GM12865 (cell line): Measurements from ENCODE around the gene WDR35.

Experiments used
- DNase-seq: peaks from one replicate; pipeline ENCODE4 v3.0.0; 2010; ENCODE audit warnings: low read depth
- H3K4me3 ChIP-seq: 2 replicates; pipeline ENCODE4 v1.5.1; 2011; ENCODE audit warnings: mild to moderate bottlenecking, low read depth, low read length, control low read depth
- CTCF ChIP-seq: IDR thresholded peaks from 2 replicates; pipeline ENCODE4 v1.5.1; 2011; ENCODE audit warnings: low read length, control low read depth, low read depth, inconsistent platforms; ENCODE audit not compliant: insufficient read depth; ENCODE audit errors: missing control alignments

The WDR35 gene

GRCh38 chr2:19944205-19944845 is 45.6 kb downstream of the WDR35 start:
- no peak for TF ChIP-seq CTCF
- no peak overlapping the region for H3K4me3 ChIP-seq
- no peak for DNase-seq

GRCh38 chr2:19943189-19943588 is 46.7 kb downstream of the WDR35 start:
- no peak overlapping the region for H3K4me3 ChIP-seq
- no peak for TF ChIP-seq CTCF
- DNase-seq = no peak

GRCh38 chr2:19942199-19942598 is 47.7 kb downstream of the WDR35 start:
- no peak for TF ChIP-seq CTCF
- no peak overlapping the region for H3K4me3 ChIP-seq
- no peak for DNase-seq

GRCh38 chr2:19937004-19937403 is 52.9 kb downstream of the WDR35 start:
- TF ChIP-seq CTCF = no peak
- no peak overlapping the region for H3K4me3 ChIP-seq
- DNase-seq = no peak

- DNase-seq = no peak
- TF ChIP-seq CTCF = no peak
- H3K4me3 ChIP-seq = no peak overlapping the region
These were observed 53.7 kb downstream of the WDR35 start for GRCh38 chr2:19936203-19936602.

- no peak for TF ChIP-seq CTCF
- DNase-seq = peak; percentile 21
- no peak overlapping the region for H3K4me3 ChIP-seq
These were observed 56.4 kb downstream of the WDR35 start for GRCh38 chr2:19933351-19933981.

GRCh38 chr2:19932928-19933327 is 57.0 kb downstream of the WDR35 start:
- DNase-seq = no peak
- TF ChIP-seq CTCF = no peak

More at GRCh38 chr2:19932928-19933327, 57.0 kb downstream of the WDR35 start:
- H3K4me3 ChIP-seq = no peak overlapping the region
